Endothelial cell (in vitro differentiated cells): ENCODE data around the gene KLB. TPM values are rescaled to one million over a fixed set of nuclear protein-coding genes. Genes with fewer than 3 reads are reported as not detected.

Source experiments
- DNase-seq: peaks from one replicate; pipeline ENCODE4 v3.0.0; 2021; ENCODE audit warnings: low spot score
- H3K27ac Mint-ChIP-seq: one replicate; pipeline ENCODE4 v1.8.0; 2021; ENCODE audit warnings: mixed read lengths, inconsistent platforms; ENCODE audit not compliant: unreplicated experiment
- H3K27me3 Mint-ChIP-seq: one replicate; pipeline ENCODE4 v1.8.0; 2021; ENCODE audit warnings: mild to moderate bottlenecking, moderate library complexity, mixed read lengths, inconsistent platforms; ENCODE audit not compliant: unreplicated experiment
- H3K36me3 Mint-ChIP-seq: one replicate; pipeline ENCODE4 v1.8.0; 2021; ENCODE audit warnings: mild to moderate bottlenecking, low read depth, mixed read lengths, inconsistent platforms; ENCODE audit not compliant: unreplicated experiment
- H3K4me1 Mint-ChIP-seq: one replicate; pipeline ENCODE4 v1.8.0; 2021; ENCODE audit warnings: mild to moderate bottlenecking, mixed read lengths, inconsistent platforms; ENCODE audit not compliant: unreplicated experiment
- H3K4me3 Mint-ChIP-seq: one replicate; pipeline ENCODE4 v1.8.0; 2021; ENCODE audit warnings: mild to moderate bottlenecking, mixed read lengths, inconsistent platforms; ENCODE audit not compliant: unreplicated experiment
- H3K9me3 Mint-ChIP-seq: one replicate; pipeline ENCODE4 v1.8.0; 2021; ENCODE audit warnings: mixed read lengths, inconsistent platforms; ENCODE audit not compliant: unreplicated experiment
- total RNA-seq: library from RNA; stranded (reverse); fragmentation: NEBNext Ultra II Directional; extraction: Animal tissue kit (Norgen Biotek cat#: 25700); gene quantifications from one replicate; pipeline ENCODE4 v1.2.1, GENCODE V29; 2021; ENCODE audit not compliant: unreplicated experiment
- TF ChIP-seq, protein P1 (sequence below): fragments of 200-600 bp; sonication (generic); IDR thresholded peaks from one replicate; pipeline ENCODE4 v1.5.0; 2021; ENCODE audit warnings: antibody characterized with exemption; ENCODE audit not compliant: unreplicated experiment

KLB gene
- total RNA-seq, 1 donor from 2014 or later = not detected

DNA sequence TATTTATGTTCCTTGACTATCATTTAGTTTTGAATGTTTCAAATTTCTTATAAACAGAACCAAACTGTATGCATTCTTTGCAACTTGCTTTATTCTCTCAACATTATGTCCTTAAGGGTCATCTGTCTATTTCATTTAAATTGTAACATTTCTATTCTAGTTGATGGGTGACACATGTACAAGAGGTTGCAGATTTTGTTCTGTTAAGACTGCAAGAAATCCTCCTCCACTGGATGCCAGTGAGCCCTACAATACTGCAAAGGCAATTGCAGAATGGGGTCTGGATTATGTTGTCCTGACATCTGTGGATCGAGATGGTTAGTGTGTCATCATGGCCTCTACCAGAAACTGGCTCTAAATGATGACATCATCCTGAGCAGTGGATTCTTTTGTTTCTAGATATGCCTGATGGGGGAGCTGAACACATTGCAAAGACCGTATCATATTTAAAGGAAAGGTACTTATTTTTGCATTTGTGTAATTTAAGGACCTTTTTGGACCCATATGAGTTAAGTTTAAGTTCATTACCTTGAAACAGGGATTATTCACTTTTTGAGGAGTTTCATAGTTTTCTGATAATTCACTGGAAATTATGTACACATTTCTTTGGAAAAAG is 58.3 kb downstream of the KLB start:
- no peak for DNase-seq
- peak overlapping the region; percentile 27 for H3K4me3 Mint-ChIP-seq
- H3K27ac Mint-ChIP-seq = no peak overlapping the region
- TF ChIP-seq, protein P1, sequence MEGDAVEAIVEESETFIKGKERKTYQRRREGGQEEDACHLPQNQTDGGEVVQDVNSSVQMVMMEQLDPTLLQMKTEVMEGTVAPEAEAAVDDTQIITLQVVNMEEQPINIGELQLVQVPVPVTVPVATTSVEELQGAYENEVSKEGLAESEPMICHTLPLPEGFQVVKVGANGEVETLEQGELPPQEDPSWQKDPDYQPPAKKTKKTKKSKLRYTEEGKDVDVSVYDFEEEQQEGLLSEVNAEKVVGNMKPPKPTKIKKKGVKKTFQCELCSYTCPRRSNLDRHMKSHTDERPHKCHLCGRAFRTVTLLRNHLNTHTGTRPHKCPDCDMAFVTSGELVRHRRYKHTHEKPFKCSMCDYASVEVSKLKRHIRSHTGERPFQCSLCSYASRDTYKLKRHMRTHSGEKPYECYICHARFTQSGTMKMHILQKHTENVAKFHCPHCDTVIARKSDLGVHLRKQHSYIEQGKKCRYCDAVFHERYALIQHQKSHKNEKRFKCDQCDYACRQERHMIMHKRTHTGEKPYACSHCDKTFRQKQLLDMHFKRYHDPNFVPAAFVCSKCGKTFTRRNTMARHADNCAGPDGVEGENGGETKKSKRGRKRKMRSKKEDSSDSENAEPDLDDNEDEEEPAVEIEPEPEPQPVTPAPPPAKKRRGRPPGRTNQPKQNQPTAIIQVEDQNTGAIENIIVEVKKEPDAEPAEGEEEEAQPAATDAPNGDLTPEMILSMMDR = no peak
- peaks cover 5% of the 10 kb centered on the region for H3K36me3 Mint-ChIP-seq
- H3K27me3 Mint-ChIP-seq = no peaks in the 10 kb centered on the region
- no peaks in the 10 kb centered on the region for H3K9me3 Mint-ChIP-seq
- H3K4me1 Mint-ChIP-seq = no peaks in the 10 kb centered on the region

DNA sequence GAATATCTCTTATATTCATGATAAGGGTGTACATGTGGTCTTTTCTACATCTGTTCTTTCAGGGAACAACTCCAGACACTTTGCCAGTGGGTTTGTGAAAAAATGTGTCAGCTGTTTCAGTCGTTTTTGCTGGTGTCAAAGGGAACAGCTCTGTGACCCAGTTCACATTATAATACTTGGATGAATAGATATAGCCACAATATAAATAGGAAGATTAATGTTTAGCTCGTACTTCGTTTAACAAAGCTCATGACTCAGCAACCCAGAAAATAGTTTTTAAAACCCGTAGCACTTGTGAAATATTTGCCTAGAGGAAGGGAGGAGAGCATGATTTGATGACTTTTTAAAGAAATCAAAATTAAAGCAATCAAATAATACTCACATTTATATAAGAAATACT is 60.0 kb downstream of the KLB start:
- no peak for DNase-seq
- Mint-ChIP-seq H3K27me3 (no peaks in the 10 kb centered on the region), H3K36me3 (peaks cover 5% of the 10 kb centered on the region), H3K4me3 (no peak overlapping the region), H3K9me3 (no peaks in the 10 kb centered on the region), H3K4me1 (no peaks in the 10 kb centered on the region), H3K27ac (no peak overlapping the region)
- TF ChIP-seq, protein P1 = no peak

- Mint-ChIP-seq H3K36me3 (peaks cover 5% of the 10 kb centered on the region), H3K27ac (no peak overlapping the region), H3K9me3 (no peaks in the 10 kb centered on the region), H3K27me3 (no peaks in the 10 kb centered on the region), H3K4me1 (no peaks in the 10 kb centered on the region), H3K4me3 (no peak overlapping the region)
- DNase-seq = no peak
- TF ChIP-seq, protein P1 = no peak
These were observed 60.7 kb downstream of the KLB start for GRCh38 chr4:39467464-39467863.

- H3K36me3 Mint-ChIP-seq = peaks cover 3% of the 10 kb centered on the region
- H3K4me3 Mint-ChIP-seq = no peak overlapping the region
- peak; percentile 41 for DNase-seq
- H3K4me1 Mint-ChIP-seq = no peaks in the 10 kb centered on the region
- no peaks in the 10 kb centered on the region for H3K27me3 Mint-ChIP-seq
- TF ChIP-seq, protein P1 = peak; percentile 98
- H3K9me3 Mint-ChIP-seq = no peaks in the 10 kb centered on the region
- no peak overlapping the region for H3K27ac Mint-ChIP-seq
These were observed 62.8 kb downstream of the KLB start for GRCh38 chr4:39469429-39470077.

- Mint-ChIP-seq H3K27me3 (no peaks in the 10 kb centered on the region), H3K9me3 (no peaks in the 10 kb centered on the region), H3K4me3 (no peak overlapping the region), H3K27ac (no peak overlapping the region), H3K36me3 (no peaks in the 10 kb centered on the region), H3K4me1 (no peaks in the 10 kb centered on the region)
- DNase-seq = no peak
- TF ChIP-seq, protein P1 = no peak
These were observed 63.7 kb downstream of the KLB start for GRCh38 chr4:39470402-39470801.
